ENCODE measurements around the gene PSMB2.
A peak's percentile ranks its signal among the peaks of the same experiment; 100 is the strongest.

Gene PSMB2

DNA sequence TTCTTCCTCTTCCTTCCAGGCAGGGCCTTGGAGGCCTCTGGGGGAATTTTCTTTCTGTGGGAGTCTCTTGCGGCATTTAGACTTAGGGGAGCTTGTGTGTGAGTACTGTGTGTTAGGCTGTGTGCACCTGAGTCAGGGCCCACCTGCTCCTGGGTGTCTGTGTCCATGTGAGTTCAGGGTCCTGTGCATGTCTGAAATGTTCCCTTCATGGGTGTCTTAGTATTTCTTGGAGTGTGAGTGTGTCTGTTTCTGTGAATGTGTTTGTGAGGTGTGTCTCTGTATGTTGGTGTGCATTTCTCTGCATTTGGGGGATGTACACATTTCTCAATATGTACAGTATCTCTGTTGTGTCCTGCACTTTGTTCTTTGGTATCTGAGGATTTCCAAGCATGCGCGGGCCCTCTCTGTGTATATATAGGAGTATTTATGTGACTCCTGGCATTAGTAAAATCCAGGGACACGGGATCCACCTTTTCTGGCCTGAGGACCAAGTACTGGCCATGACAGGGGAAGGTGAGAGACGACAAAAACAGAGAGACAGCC is 65.8 kb downstream of the PSMB2 start:
- no peak overlapping the region for H3K4me3 ChIP-seq (ENCODE audit: control insufficient read depth, low read depth, low read length)
- no peak for DNase-seq (ENCODE audit: low read depth)
- TF ChIP-seq, protein P1, sequence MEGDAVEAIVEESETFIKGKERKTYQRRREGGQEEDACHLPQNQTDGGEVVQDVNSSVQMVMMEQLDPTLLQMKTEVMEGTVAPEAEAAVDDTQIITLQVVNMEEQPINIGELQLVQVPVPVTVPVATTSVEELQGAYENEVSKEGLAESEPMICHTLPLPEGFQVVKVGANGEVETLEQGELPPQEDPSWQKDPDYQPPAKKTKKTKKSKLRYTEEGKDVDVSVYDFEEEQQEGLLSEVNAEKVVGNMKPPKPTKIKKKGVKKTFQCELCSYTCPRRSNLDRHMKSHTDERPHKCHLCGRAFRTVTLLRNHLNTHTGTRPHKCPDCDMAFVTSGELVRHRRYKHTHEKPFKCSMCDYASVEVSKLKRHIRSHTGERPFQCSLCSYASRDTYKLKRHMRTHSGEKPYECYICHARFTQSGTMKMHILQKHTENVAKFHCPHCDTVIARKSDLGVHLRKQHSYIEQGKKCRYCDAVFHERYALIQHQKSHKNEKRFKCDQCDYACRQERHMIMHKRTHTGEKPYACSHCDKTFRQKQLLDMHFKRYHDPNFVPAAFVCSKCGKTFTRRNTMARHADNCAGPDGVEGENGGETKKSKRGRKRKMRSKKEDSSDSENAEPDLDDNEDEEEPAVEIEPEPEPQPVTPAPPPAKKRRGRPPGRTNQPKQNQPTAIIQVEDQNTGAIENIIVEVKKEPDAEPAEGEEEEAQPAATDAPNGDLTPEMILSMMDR (IDR thresholded peaks at IDR 0.05; ENCODE audit: control insufficient read depth, insufficient read depth, low read depth, low read length, missing control alignments) = no peak

DNA sequence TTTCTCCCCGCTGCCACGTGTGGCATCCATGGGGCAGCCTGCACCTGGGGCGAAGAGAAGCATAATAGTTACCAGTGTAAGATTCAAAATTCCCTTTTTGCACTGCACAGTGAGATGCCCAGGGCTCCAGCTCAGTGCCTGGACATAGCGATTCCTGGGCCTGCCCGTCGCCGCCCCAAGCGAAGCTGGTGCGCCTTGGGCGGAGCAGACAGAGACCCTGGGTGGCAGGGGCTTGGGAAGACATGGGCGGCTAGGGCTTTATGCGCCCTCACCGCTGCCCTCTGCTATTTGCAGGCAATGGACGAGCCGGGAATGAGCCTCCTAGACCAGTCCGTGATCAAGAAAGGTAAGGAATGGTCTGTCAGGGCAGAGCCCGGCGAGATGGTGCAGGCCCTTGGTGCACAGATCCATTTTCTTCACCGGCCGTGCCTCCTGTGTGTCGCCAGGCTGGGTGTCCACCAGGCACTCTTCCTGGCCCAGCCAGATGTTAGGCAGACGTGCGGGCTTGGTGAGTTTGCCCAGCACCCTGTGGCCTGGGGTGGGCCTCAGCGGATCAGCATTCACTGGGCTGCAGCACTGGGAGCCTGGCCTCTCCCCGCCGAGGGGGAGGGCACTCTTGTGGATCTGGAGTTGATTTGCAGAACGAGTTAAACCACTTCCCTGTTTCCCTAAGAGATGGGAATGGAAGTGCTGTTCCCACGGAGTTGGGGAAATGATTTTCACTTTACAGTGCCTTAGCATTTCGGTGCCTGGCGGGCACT is 66.5 kb downstream of the PSMB2 start:
- no peak for DNase-seq (ENCODE audit: low read depth)
- H3K4me3 ChIP-seq (ENCODE audit: control insufficient read depth, low read depth, low read length) = no peak overlapping the region

DNA sequence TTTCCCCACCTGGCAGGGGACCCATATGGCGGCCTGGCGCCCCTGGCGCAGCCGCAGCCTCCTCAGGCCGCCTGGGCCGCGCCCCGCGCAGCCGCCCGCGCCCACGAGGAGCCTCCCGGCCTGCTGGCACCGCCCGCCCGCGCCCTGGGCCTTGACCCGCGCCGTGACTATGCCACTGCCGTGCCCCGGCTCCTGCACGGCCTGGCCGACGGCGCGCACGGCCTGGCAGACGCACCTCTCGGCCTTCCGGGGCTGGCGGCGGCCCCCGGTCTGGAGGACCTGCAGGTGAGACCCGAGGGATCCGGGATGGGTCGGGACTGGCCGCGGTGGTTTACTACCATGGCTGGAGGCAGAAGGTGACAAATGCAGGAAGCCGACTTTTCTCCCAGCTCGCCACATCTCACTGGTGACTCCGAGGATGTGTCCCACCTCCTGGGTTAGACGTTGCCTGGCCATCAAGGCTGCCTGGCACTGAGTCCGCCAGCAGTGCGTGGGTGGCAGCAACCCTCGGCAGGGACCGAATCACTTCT is 67.1 kb downstream of the PSMB2 start:
- H3K4me3 ChIP-seq (ENCODE audit: control insufficient read depth, low read depth, low read length) = no peak overlapping the region
- no peak for DNase-seq (ENCODE audit: low read depth)

More for the DNA sequence above, 66.5 kb downstream of the PSMB2 start:
- TF ChIP-seq, protein P1 (IDR thresholded peaks at IDR 0.05; ENCODE audit: control insufficient read depth, insufficient read depth, low read depth, low read length, missing control alignments) = no peak

DNA sequence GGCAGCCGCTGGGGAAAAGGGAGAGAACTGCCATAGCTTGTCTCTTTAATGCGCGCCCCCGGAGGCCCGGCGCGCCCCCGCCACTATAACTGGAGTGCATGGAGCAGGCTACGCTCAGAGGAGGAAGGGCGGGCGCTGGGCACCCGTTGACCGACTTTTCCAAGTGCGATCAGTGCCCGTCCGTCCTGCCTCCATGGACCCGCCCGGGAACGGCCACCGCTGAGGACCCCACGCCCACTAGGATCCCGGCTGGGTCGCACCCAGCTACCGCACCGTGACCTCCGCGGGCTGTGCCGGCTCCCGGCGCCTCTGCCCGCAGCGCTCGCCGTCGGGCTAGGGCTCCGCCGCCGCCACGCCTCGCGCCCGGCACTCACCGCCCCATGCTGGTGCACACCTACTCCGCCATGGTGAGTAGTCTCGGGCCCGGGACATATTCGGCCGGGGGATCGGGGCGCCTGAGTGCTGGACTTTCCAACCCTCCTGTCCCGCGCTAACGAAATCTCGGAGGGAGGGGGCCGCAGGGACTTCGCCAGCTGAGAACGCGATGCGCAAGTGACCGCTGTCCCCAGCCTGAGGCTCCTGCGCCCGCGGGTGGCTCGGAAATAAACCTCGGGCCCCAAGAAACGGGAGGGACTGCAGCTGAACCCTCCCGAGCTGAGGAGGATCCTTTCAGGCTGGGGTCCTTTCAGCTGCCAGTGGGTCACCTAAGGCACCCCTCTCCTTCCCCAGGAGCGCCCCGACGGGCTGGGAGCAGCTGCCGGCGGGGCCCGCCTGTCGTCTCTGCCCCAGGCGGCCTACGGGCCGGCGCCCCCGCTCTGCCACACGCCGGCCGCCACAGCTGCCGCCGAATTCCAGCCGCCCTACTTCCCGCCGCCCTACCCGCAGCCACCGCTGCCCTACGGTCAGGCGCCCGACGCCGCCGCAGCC is 67.9 kb downstream of the PSMB2 start, which contains the start of gene TFAP2E:
TFAP2E (plus strand) TSS at position 117 of the 927 bp plus-strand sequence; CDS start at position 381, 264 bp downstream.
- TF ChIP-seq, protein P1 (IDR thresholded peaks at IDR 0.05; ENCODE audit: control insufficient read depth, insufficient read depth, low read depth, low read length, missing control alignments) = no peak
- H3K4me3 ChIP-seq (ENCODE audit: control insufficient read depth, low read depth, low read length) = peak within 1 kb of the TSS; percentile 57
- no peak for DNase-seq (ENCODE audit: low read depth)

More for the DNA sequence above, 67.1 kb downstream of the PSMB2 start:
- TF ChIP-seq, protein P1 (IDR thresholded peaks at IDR 0.05; ENCODE audit: control insufficient read depth, insufficient read depth, low read depth, low read length, missing control alignments) = no peak

DNA sequence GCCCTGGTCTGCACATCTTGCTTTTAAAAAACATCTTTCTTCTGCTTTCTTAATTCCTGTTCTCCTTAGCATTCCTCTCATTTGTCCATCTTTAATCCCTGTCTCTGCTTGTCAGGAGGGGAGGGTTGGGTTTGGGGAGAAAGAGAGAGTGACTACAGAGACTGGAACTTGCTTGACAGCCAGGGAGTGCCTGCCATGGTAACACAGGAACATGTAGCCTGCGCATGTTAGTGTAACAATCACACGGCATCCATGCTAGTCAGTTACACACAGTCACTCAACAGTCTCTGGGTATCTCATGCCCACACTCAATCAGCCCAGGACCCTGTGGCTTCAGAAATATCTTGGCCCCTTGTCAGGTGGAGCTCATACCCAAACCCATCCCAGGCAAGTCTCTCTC is 69.0 kb downstream of the PSMB2 start:
- no peak for DNase-seq (ENCODE audit: low read depth)
- H3K4me3 ChIP-seq (ENCODE audit: control insufficient read depth, low read depth, low read length) = no peak overlapping the region

More for the DNA sequence above, 69.0 kb downstream of the PSMB2 start:
- TF ChIP-seq, protein P1 (IDR thresholded peaks at IDR 0.05; ENCODE audit: control insufficient read depth, insufficient read depth, low read depth, low read length, missing control alignments) = no peak

All from AG09309 (cell line).